LNCAP (cell line): ENCODE results near the gene GPC5.

Source experiments
- CTCF ChIP-seq: fragments of 450-650 bp; IDR thresholded peaks from 2 replicates; pipeline ENCODE4 v1.5.1; 2017; ENCODE audit warnings: mild to moderate bottlenecking

GPC5 gene

GRCh38 chr13:91882918-91883317 is 484.5 kb downstream of the GPC5 start:
- TF ChIP-seq CTCF: no peak

GRCh38 chr13:91889641-91890040 is 491.2 kb downstream of the GPC5 start:
- TF ChIP-seq CTCF: no peak

- TF ChIP-seq CTCF: no peak
Observed at GRCh38 chr13:91891141-91891540, 492.7 kb downstream of the GPC5 start.

GRCh38 chr13:91893040-91893439 is 494.6 kb downstream of the GPC5 start:
- no peak for TF ChIP-seq CTCF

- no peak for TF ChIP-seq CTCF
Observed at GRCh38 chr13:91894316-91894715, 495.9 kb downstream of the GPC5 start.

- no peak for TF ChIP-seq CTCF
Observed at GRCh38 chr13:91896547-91896946, 498.1 kb downstream of the GPC5 start.

- no peak for TF ChIP-seq CTCF
Observed at GRCh38 chr13:91902291-91902690, 503.9 kb downstream of the GPC5 start.

GRCh38 chr13:91904005-91904404 is 505.6 kb downstream of the GPC5 start:
- TF ChIP-seq CTCF: no peak
